SK-N-MC (cell line): ENCODE measurements around the gene OCA2.

Experiments
- DNase-seq: peaks from one replicate; pipeline ENCODE4 v3.0.0-alpha.2; 2011; ENCODE audit warnings: low read depth, low spot score
- H3K27ac ChIP-seq: fragments of 200-600 bp; sonication (generic); 2 replicates; pipeline ENCODE4 v1.5.1; 2016; ENCODE audit warnings: mixed run types
- H3K36me3 ChIP-seq: fragments of 200-600 bp; sonication (generic); 2 replicates; pipeline ENCODE4 v1.6.1; 2017; ENCODE audit warnings: antibody characterized with exemption, low read length, mixed read lengths; ENCODE audit not compliant: insufficient read depth
- H3K4me3 ChIP-seq: fragments of 200-600 bp; sonication (generic); 2 replicates; pipeline ENCODE4 v1.5.1; 2016
- H3K9ac ChIP-seq: fragments of 200-600 bp; sonication (generic); 2 replicates; pipeline ENCODE4 v1.8.0; 2017; ENCODE audit warnings: mixed run types, mixed read lengths; ENCODE audit not compliant: insufficient read length
- H3K9me3 ChIP-seq: fragments of 200-600 bp; sonication (generic); 2 replicates; pipeline ENCODE4 v1.6.1; 2017; ENCODE audit warnings: low read depth, mild to moderate bottlenecking, antibody characterized with exemption, low read length, moderate library complexity, mixed read lengths
- EZH2 ChIP-seq: fragments of 200-600 bp; sonication (generic); IDR thresholded peaks from one replicate; pipeline ENCODE4 v1.6.1; 2017; ENCODE audit warnings: antibody characterized with exemption
- FOXP2 ChIP-seq: optimal IDR thresholded peaks from 2 replicates; pipeline ENCODE3; 2011; ENCODE audit warnings: mild to moderate bottlenecking, moderate library complexity; ENCODE audit not compliant: insufficient read depth; ENCODE audit errors: extremely low read length, control extremely low read depth
- POLR2AphosphoS5 ChIP-seq: IDR thresholded peaks from 2 replicates; pipeline ENCODE4 v1.6.1; 2012; ENCODE audit warnings: mild to moderate bottlenecking, low read depth, low read length, borderline replicate concordance

The OCA2 gene

GRCh38 chr15:27764339-27764738 lies 334.8 kb downstream of the OCA2 start:
- no peak overlapping the region for H3K27ac ChIP-seq
- no peaks in the 10 kb centered on the region for H3K36me3 ChIP-seq
- H3K4me3 ChIP-seq, result no peak overlapping the region
- H3K9me3 ChIP-seq, result no peaks in the 10 kb centered on the region
- no peak for TF ChIP-seq POLR2AphosphoS5
- no peak for DNase-seq
- no peak overlapping the region for H3K9ac ChIP-seq

GRCh38 chr15:27763514-27763913 lies 335.6 kb downstream of the OCA2 start:
- no peak for TF ChIP-seq POLR2AphosphoS5
- Histone ChIP-seq H3K9ac (no peak overlapping the region), H3K4me3 (no peak overlapping the region), H3K36me3 (no peaks in the 10 kb centered on the region), H3K9me3 (no peaks in the 10 kb centered on the region), H3K27ac (no peak overlapping the region)
- DNase-seq, result no peak

- Histone ChIP-seq H3K36me3 (no peaks in the 10 kb centered on the region), H3K27ac (no peak overlapping the region), H3K9me3 (no peaks in the 10 kb centered on the region), H3K9ac (no peak overlapping the region), H3K4me3 (no peak overlapping the region)
- DNase-seq, result no peak
- TF ChIP-seq EZH2, result no peak
- no peak for TF ChIP-seq POLR2AphosphoS5
- no peak for TF ChIP-seq FOXP2
Measured at GRCh38 chr15:27762471-27762870, 336.6 kb downstream of the OCA2 start.

GRCh38 chr15:27757052-27757451 lies 342.1 kb downstream of the OCA2 start:
- no peak for DNase-seq
- no peak for TF ChIP-seq POLR2AphosphoS5
- no peak for TF ChIP-seq FOXP2
- no peak for TF ChIP-seq EZH2
- Histone ChIP-seq H3K9ac (no peak overlapping the region), H3K9me3 (no peaks in the 10 kb centered on the region), H3K4me3 (no peak overlapping the region), H3K36me3 (no peaks in the 10 kb centered on the region), H3K27ac (no peak overlapping the region)

GRCh38 chr15:27752691-27753090 lies 346.4 kb downstream of the OCA2 start:
- Histone ChIP-seq H3K9ac (no peak overlapping the region), H3K4me3 (no peak overlapping the region), H3K27ac (no peak overlapping the region), H3K36me3 (no peaks in the 10 kb centered on the region), H3K9me3 (no peaks in the 10 kb centered on the region)
- DNase-seq, result no peak
- TF ChIP-seq FOXP2, result no peak
- TF ChIP-seq EZH2, result no peak
- TF ChIP-seq POLR2AphosphoS5, result no peak

GRCh38 chr15:27747997-27748396 lies 351.1 kb downstream of the OCA2 start:
- DNase-seq, result no peak
- Histone ChIP-seq H3K4me3 (no peak overlapping the region), H3K36me3 (no peaks in the 10 kb centered on the region), H3K27ac (no peak overlapping the region), H3K9me3 (no peaks in the 10 kb centered on the region), H3K9ac (no peak overlapping the region)
- TF ChIP-seq FOXP2, result no peak
- TF ChIP-seq POLR2AphosphoS5, result no peak
- no peak for TF ChIP-seq EZH2

GRCh38 chr15:27746401-27746955 lies 352.6 kb downstream of the OCA2 start:
- no peak for DNase-seq

GRCh38 chr15:27744641-27745040 lies 354.5 kb downstream of the OCA2 start:
- Histone ChIP-seq H3K27ac (no peak overlapping the region), H3K36me3 (no peaks in the 10 kb centered on the region), H3K4me3 (no peak overlapping the region), H3K9me3 (no peaks in the 10 kb centered on the region), H3K9ac (no peak overlapping the region)
- TF ChIP-seq POLR2AphosphoS5, result no peak
- DNase-seq, result no peak

More at GRCh38 chr15:27746401-27746955, 352.6 kb downstream of the OCA2 start:
- Histone ChIP-seq H3K9ac (no peak overlapping the region), H3K27ac (no peak overlapping the region), H3K36me3 (no peaks in the 10 kb centered on the region), H3K4me3 (no peak overlapping the region), H3K9me3 (no peaks in the 10 kb centered on the region)
- TF ChIP-seq FOXP2 (no peak), POLR2AphosphoS5 (no peak)

- H3K4me3 ChIP-seq, result no peak overlapping the region
Measured at GRCh38 chr15:27743638-27744037, 355.5 kb downstream of the OCA2 start.

More at GRCh38 chr15:27743638-27744037, 355.5 kb downstream of the OCA2 start:
- H3K9ac ChIP-seq, result no peak overlapping the region
- TF ChIP-seq FOXP2, result no peak
- no peak for TF ChIP-seq POLR2AphosphoS5
- no peak for TF ChIP-seq EZH2
- no peak overlapping the region for H3K27ac ChIP-seq
- no peak for DNase-seq
- H3K36me3 ChIP-seq, result no peaks in the 10 kb centered on the region
- H3K9me3 ChIP-seq, result no peaks in the 10 kb centered on the region
